Transverse colon (tissue), 4 donors: ENCODE data around the gene CLCN1. TPM values are rescaled to one million over a fixed set of nuclear protein-coding genes. Genes with fewer than 3 reads are reported as not detected.
A peak's percentile ranks its signal among the peaks of the same experiment; 100 is the strongest.

Source experiments
- DNase-seq: peaks from one replicate; pipeline ENCODE4 v3.0.0-alpha.2; 2019
- H3K27ac ChIP-seq, 4 donors: fragments of 200-600 bp; sonication (generic); 2 replicates each; pipeline ENCODE4 v1.5.1; 2016 to 2018; ENCODE audit warnings: inconsistent platforms in 4 of 4
- H3K27me3 ChIP-seq: fragments of 200-600 bp; sonication (generic); 2 replicates; pipeline ENCODE4 v1.5.1; 2017; ENCODE audit warnings: inconsistent platforms
- H3K36me3 ChIP-seq, 4 donors: fragments of 200-600 bp; sonication (generic); 2 replicates each; pipeline ENCODE4 v1.5.1; 2017 to 2019; ENCODE audit warnings: inconsistent platforms in 4 of 4
- H3K4me1 ChIP-seq, 4 donors: fragments of 200-600 bp; sonication (generic); 2 replicates each; pipeline ENCODE4 v1.5.1; 2017 to 2020; ENCODE audit warnings: inconsistent platforms in 4 of 4
- H3K4me3 ChIP-seq, 4 donors: fragments of 200-600 bp; sonication (generic); 1 replicate in 1 of 4; 2 replicates in 3 of 4; pipeline versions ENCODE4 v1.5.1 to v1.6.1; 2017 to 2019; ENCODE audit warnings: inconsistent platforms in 4 of 4
- H3K9me3 ChIP-seq, 2 donors: fragments of 200-600 bp; sonication (generic); 2 replicates each; pipeline ENCODE4 v1.5.1; 2017 to 2019; ENCODE audit warnings: inconsistent platforms in 2 of 2
- CTCF ChIP-seq, 5 experiments: fragments of 200-600 bp in 3 of 5; fragments of 450-650 bp in 2 of 5; sonication (generic) in 3 of 5; IDR thresholded peaks; 1 replicate in 2 of 5; 2 replicates in 3 of 5; pipeline ENCODE4 v1.5.1; 2016 to 2017; ENCODE audit warnings: antibody characterized with exemption in 5 of 5, inconsistent platforms in 3 of 5, mild to moderate bottlenecking in 2 of 5, moderate library complexity in 1 of 5
- EP300 ChIP-seq: sonication (generic); formaldehyde crosslinking; IDR thresholded peaks from one replicate; pipeline ENCODE4 v1.6.1; 2017; ENCODE audit warnings: antibody characterized with exemption, low read depth
- POLR2A ChIP-seq: fragments of 450-650 bp; IDR thresholded peaks from one replicate; pipeline ENCODE4 v1.6.1; 2016; ENCODE audit warnings: antibody characterized with exemption, mild to moderate bottlenecking, moderate library complexity
- POLR2AphosphoS5 ChIP-seq, 3 donors: sonication (generic); formaldehyde crosslinking; IDR thresholded peaks; one replicate each; pipeline ENCODE4 v1.6.1; 2016; ENCODE audit warnings: antibody characterized with exemption in 3 of 3
- WGBS, 2 donors: methylation state at CpG; one replicate each; pipeline ENCODE4 v1.1.5; 2018; ENCODE audit warnings: low coverage in 1 of 2; 5-methylcytosine and 5-hydroxymethylcytosine counted together
- in situ Hi-C, 4 donors: fragments of 200-750 bp; cut with MboI; loops; one replicate each; pipeline versions ENCODE4 v1.15.0 to v1.15.1; 2017; ENCODE audit warnings: low sequenced_read_pairs in 3 of 4, low pct_ligation_motif_present in 1 of 4, low pct_unique_long_range_greater_than_20kb in 1 of 4
- intact Hi-C: fragments of 100-400 bp; cut with DNase I; formaldehyde crosslinking; loops from one replicate; pipeline ENCODE4 v1.15.1; 2023; ENCODE audit warnings: low total_unique reads
- total RNA-seq, 4 donors: library from RNA; depleted of rRNA; stranded (reverse); fragments of >200 nt; gene quantifications; one replicate each; pipeline ENCODE4 v1.1.0, GENCODE V29; 2016

Gene CLCN1
- total RNA-seq, 4 donors from 2014 or later, result not detected

- no peaks in the 10 kb centered on the region for H3K9me3 ChIP-seq
- intact Hi-C loops (no loop called here), in situ Hi-C loops (no loop called here)
- H3K36me3 ChIP-seq, result no peaks in the 10 kb centered on the region
- peaks cover 43% of the 10 kb centered on the region for H3K27me3 ChIP-seq
- TF ChIP-seq CTCF (IDR thresholded peaks at IDR 0.05) (no peak), POLR2A (no peak)
- no peak overlapping the region for H3K27ac ChIP-seq
- 89% methylated on average over 11 of the region's 11 CpGs; no CpG with 5 or more reads in 1 of the 2 donors for WGBS, 2 donors
- H3K4me1 ChIP-seq, result peaks cover 0 to 18% (median 16%) of the 10 kb centered on the region in 4 donors
- no peak for DNase-seq
- no peak overlapping the region for H3K4me3 ChIP-seq
Observed at GRCh38 chr7:143359771-143360353, 44.0 kb downstream of the CLCN1 start.

- H3K4me1 ChIP-seq, result peaks cover 0 to 18% (median 16%) of the 10 kb centered on the region in 4 donors
- no peaks in the 10 kb centered on the region for H3K9me3 ChIP-seq
- 47 to 68% methylated on average over 7 to 19 of the region's 19 CpGs for WGBS, 2 donors
- intact Hi-C loops (no loop called here), in situ Hi-C loops (no loop called here)
- H3K27ac ChIP-seq, result no peak overlapping the region
- no peak for DNase-seq
- H3K36me3 ChIP-seq, result no peaks in the 10 kb centered on the region
- peak overlapping the region in 1 of 4 donors; percentile 83 for H3K4me3 ChIP-seq
- peaks cover 45% of the 10 kb centered on the region for H3K27me3 ChIP-seq
- TF ChIP-seq POLR2AphosphoS5 (IDR thresholded peaks at IDR 0.05), result no peak
- no peak for TF ChIP-seq POLR2A
- no peak for TF ChIP-seq EP300
- no peak for TF ChIP-seq CTCF (IDR thresholded peaks at IDR 0.05)
Observed at GRCh38 chr7:143360788-143361551, 45.1 kb downstream of the CLCN1 start.

- Histone ChIP-seq H3K27me3 (peaks cover 45% of the 10 kb centered on the region), H3K4me3 (peak overlapping the region; percentile 34 to 83 (median 61)), H3K4me1 (peaks cover 0 to 18% (median 16%) of the 10 kb centered on the region in 4 donors), H3K27ac (peak overlapping the region in 1 of 4 donors; percentile 28), H3K36me3 (no peaks in the 10 kb centered on the region), H3K9me3 (no peaks in the 10 kb centered on the region)
- TF ChIP-seq EP300 (no peak), CTCF (IDR thresholded peaks at IDR 0.05) (no peak), POLR2AphosphoS5 (IDR thresholded peaks at IDR 0.05) (no peak), POLR2A (no peak)
- in situ Hi-C loops (no loop called here), intact Hi-C loops (no loop called here)
- 2 to 4% methylated on average over 5 to 45 of the region's 46 CpGs for WGBS, 2 donors
- no peak for DNase-seq
Observed at GRCh38 chr7:143361552-143362130, 45.7 kb downstream of the CLCN1 start.

- no peaks in the 10 kb centered on the region for H3K36me3 ChIP-seq
- peaks cover 45% of the 10 kb centered on the region for H3K27me3 ChIP-seq
- no peak for DNase-seq
- H3K27ac ChIP-seq, result peak within 1 kb of the TSS in 1 of 4 donors; percentile 28
- 0% methylated on average over 12 to 39 of the region's 112 CpGs for WGBS, 2 donors
- H3K4me3 ChIP-seq, result peak within 1 kb of the TSS; percentile 34 to 83 (median 61)
- in situ Hi-C loops, result no loop called here
- no peak for TF ChIP-seq POLR2A
- TF ChIP-seq EP300, result no peak
- TF ChIP-seq POLR2AphosphoS5 (IDR thresholded peaks at IDR 0.05), result no peak
- no peak for TF ChIP-seq CTCF (IDR thresholded peaks at IDR 0.05)
- H3K9me3 ChIP-seq, result no peaks in the 10 kb centered on the region
- intact Hi-C loops, result no loop called here
- H3K4me1 ChIP-seq, result peaks cover 0 to 18% (median 16%) of the 10 kb centered on the region in 4 donors
Observed at GRCh38 chr7:143362131-143363015, 46.5 kb downstream of the CLCN1 start, which contains the start of gene FAM131B. FAM131B (minus strand) TSS chr7:143362713; CDS start chr7:143362603, 110 bp downstream.
